HEK293 (cell line): ENCODE measurements around the gene CORT.
A peak's percentile ranks its signal among the peaks of the same experiment; 100 is the strongest.

Experiments
- BCL11B ChIP-seq: fragments of 450-650 bp; formaldehyde crosslinking; IDR thresholded peaks from 2 replicates; pipeline ENCODE4 v1.5.1; 2016; ENCODE audit warnings: low read depth, missing biosample characterization, missing genetic modification characterization
- EGR2 ChIP-seq: fragments of 450-650 bp; formaldehyde crosslinking; IDR thresholded peaks from 2 replicates; pipeline ENCODE4 v1.5.1; 2016; ENCODE audit warnings: low read depth, missing biosample characterization, missing genetic modification characterization
- FEZF1 ChIP-seq: fragments of 450-650 bp; formaldehyde crosslinking; IDR thresholded peaks from 2 replicates; pipeline ENCODE4 v1.5.1; 2016; ENCODE audit warnings: missing biosample characterization, missing genetic modification characterization
- KLF1 ChIP-seq: fragments of 450-650 bp; formaldehyde crosslinking; IDR thresholded peaks from 2 replicates; pipeline ENCODE4 v1.5.1; 2016; ENCODE audit warnings: missing biosample characterization, missing genetic modification characterization
- KLF7 ChIP-seq: fragments of 450-650 bp; formaldehyde crosslinking; IDR thresholded peaks from 2 replicates; pipeline ENCODE4 v1.5.1; 2016; ENCODE audit warnings: missing biosample characterization, missing genetic modification characterization, borderline replicate concordance
- KLF8 ChIP-seq: fragments of 450-650 bp; formaldehyde crosslinking; IDR thresholded peaks from 2 replicates; pipeline ENCODE4 v1.5.1; 2016; ENCODE audit warnings: missing biosample characterization, missing genetic modification characterization
- MYNN ChIP-seq: fragments of 450-650 bp; formaldehyde crosslinking; IDR thresholded peaks from 2 replicates; pipeline ENCODE4 v1.5.1; 2016; ENCODE audit warnings: missing biosample characterization, missing genetic modification characterization, borderline replicate concordance
- MZF1 ChIP-seq: fragments of 450-650 bp; formaldehyde crosslinking; IDR thresholded peaks from 2 replicates; pipeline ENCODE4 v1.5.1; 2017; ENCODE audit warnings: missing biosample characterization, missing genetic modification characterization, borderline replicate concordance
- OSR2 ChIP-seq: fragments of 450-650 bp; formaldehyde crosslinking; IDR thresholded peaks from 2 replicates; pipeline ENCODE4 v1.5.1; 2016; ENCODE audit warnings: missing biosample characterization, missing genetic modification characterization
- PRDM10 ChIP-seq: fragments of 450-650 bp; formaldehyde crosslinking; IDR thresholded peaks from 2 replicates; pipeline ENCODE4 v1.5.1; 2016; ENCODE audit warnings: missing biosample characterization, missing genetic modification characterization
- ZBTB11 ChIP-seq: fragments of 450-650 bp; formaldehyde crosslinking; conservative IDR thresholded peaks from 2 replicates; pipeline ENCODE4 v1.5.1; 2016; ENCODE audit warnings: low read depth, missing biosample characterization, missing genetic modification characterization
- ZBTB49 ChIP-seq: fragments of 450-650 bp; formaldehyde crosslinking; IDR thresholded peaks from 2 replicates; pipeline ENCODE4 v1.5.1; 2016; ENCODE audit warnings: missing biosample characterization, missing genetic modification characterization, low read depth
- ZNF155 ChIP-seq: fragments of 450-650 bp; formaldehyde crosslinking; IDR thresholded peaks from 2 replicates; pipeline ENCODE4 v1.5.1; 2016; ENCODE audit warnings: missing biosample characterization, missing genetic modification characterization
- ZNF169 ChIP-seq: fragments of 450-650 bp; formaldehyde crosslinking; IDR thresholded peaks from 2 replicates; pipeline ENCODE4 v1.5.1; 2016; ENCODE audit warnings: missing biosample characterization, missing genetic modification characterization
- ZNF175 ChIP-seq: fragments of 450-650 bp; formaldehyde crosslinking; IDR thresholded peaks from 2 replicates; pipeline ENCODE4 v1.5.1; 2016; ENCODE audit warnings: missing biosample characterization, missing genetic modification characterization
- ZNF239 ChIP-seq: fragments of 450-650 bp; formaldehyde crosslinking; IDR thresholded peaks from 2 replicates; pipeline ENCODE4 v1.5.1; 2016; ENCODE audit warnings: missing biosample characterization, missing genetic modification characterization
- ZNF26 ChIP-seq: fragments of 450-650 bp; formaldehyde crosslinking; IDR thresholded peaks from 2 replicates; pipeline ENCODE4 v1.5.1; 2016; ENCODE audit warnings: missing biosample characterization, missing genetic modification characterization
- ZNF311 ChIP-seq: fragments of 450-650 bp; formaldehyde crosslinking; IDR thresholded peaks from 2 replicates; pipeline ENCODE4 v1.5.1; 2017; ENCODE audit warnings: missing biosample characterization, missing genetic modification characterization, borderline replicate concordance
- ZNF416 ChIP-seq: fragments of 450-650 bp; formaldehyde crosslinking; IDR thresholded peaks from 2 replicates; pipeline ENCODE4 v1.5.1; 2016; ENCODE audit warnings: missing biosample characterization, missing genetic modification characterization
- ZNF433 ChIP-seq: fragments of 450-650 bp; formaldehyde crosslinking; IDR thresholded peaks from 2 replicates; pipeline ENCODE4 v1.5.1; 2016; ENCODE audit warnings: missing biosample characterization, missing genetic modification characterization, low read depth
- ZNF48 ChIP-seq: fragments of 450-650 bp; formaldehyde crosslinking; IDR thresholded peaks from 2 replicates; pipeline ENCODE4 v1.5.1; 2016; ENCODE audit warnings: missing biosample characterization, missing genetic modification characterization
- ZNF501 ChIP-seq: fragments of 450-650 bp; formaldehyde crosslinking; IDR thresholded peaks from 2 replicates; pipeline ENCODE4 v1.5.1; 2016; ENCODE audit warnings: missing biosample characterization, missing genetic modification characterization
- ZNF624 ChIP-seq: fragments of 450-650 bp; formaldehyde crosslinking; IDR thresholded peaks from 2 replicates; pipeline ENCODE4 v1.5.1; 2017; ENCODE audit warnings: missing biosample characterization, missing genetic modification characterization
- ZNF626 ChIP-seq: fragments of 450-650 bp; sonication (Bioruptor Pico); formaldehyde crosslinking; IDR thresholded peaks from 2 replicates; pipeline ENCODE4 v1.5.1; 2018; ENCODE audit warnings: missing biosample characterization, missing genetic modification characterization, inconsistent platforms
- ZNF654 ChIP-seq: fragments of 450-650 bp; formaldehyde crosslinking; IDR thresholded peaks from 2 replicates; pipeline ENCODE4 v1.5.1; 2016; ENCODE audit warnings: low read depth, missing biosample characterization, missing genetic modification characterization
- ZNF660 ChIP-seq: fragments of 450-650 bp; IDR thresholded peaks from 2 replicates; pipeline ENCODE4 v1.5.1; 2018; ENCODE audit warnings: missing biosample characterization, mild to moderate bottlenecking, missing genetic modification characterization
- ZNF670 ChIP-seq: fragments of 450-650 bp; formaldehyde crosslinking; IDR thresholded peaks from 2 replicates; pipeline ENCODE4 v1.5.1; 2016; ENCODE audit warnings: missing biosample characterization, missing genetic modification characterization, low read depth
- ZNF776 ChIP-seq: fragments of 450-650 bp; formaldehyde crosslinking; IDR thresholded peaks from 2 replicates; pipeline ENCODE4 v1.5.0; 2017; ENCODE audit warnings: missing biosample characterization, missing genetic modification characterization, borderline replicate concordance
- ZNF792 ChIP-seq: fragments of 450-650 bp; formaldehyde crosslinking; IDR thresholded peaks from 2 replicates; pipeline ENCODE4 v1.5.1; 2016; ENCODE audit warnings: missing biosample characterization, missing genetic modification characterization

The CORT gene

GRCh38 chr1:10472220-10473144 is 22.7 kb downstream of the CORT start, which contains the start of gene DFFA (continued):
- TF ChIP-seq PRDM10 (tag by site-specific recombination) (peak; percentile 98), ZNF626 (tag by site-specific recombination) (no peak), MZF1 (tag by site-specific recombination) (no peak), ZNF416 (tag by site-specific recombination) (no peak), ZNF26 (tag by site-specific recombination) (no peak), KLF1 (tag by site-specific recombination) (peak; percentile 54; the same call in 1 of the 2 replicates), EGR2 (tag by site-specific recombination) (peak; percentile 70; the same call in 1 of the 2 replicates), ZBTB49 (no peak), ZNF311 (tag by site-specific recombination) (no peak), ZNF433 (tag by site-specific recombination) (no peak), ZNF670 (tag by site-specific recombination) (no peak), ZBTB11 (peak; percentile 91), FEZF1 (tag by site-specific recombination) (no peak), KLF8 (tag by site-specific recombination) (peak; percentile 92), ZNF48 (no peak), ZNF175 (tag by site-specific recombination) (no peak), ZNF155 (tag by site-specific recombination) (no peak), ZNF169 (no peak), ZNF654 (tag by site-specific recombination) (no peak), MYNN (tag by site-specific recombination) (no peak), ZNF501 (tag by site-specific recombination) (peak; percentile 76), KLF7 (no peak; the same call in 1 of the 2 replicates), ZNF624 (tag by site-specific recombination) (no peak), BCL11B (tag by site-specific recombination) (peak; percentile 89), ZNF660 (tag by site-specific recombination) (peak; percentile 47), OSR2 (tag by site-specific recombination) (no peak), ZNF776 (tag by site-specific recombination) (no peak), ZNF792 (tag by site-specific recombination) (no peak), ZNF239 (tag by site-specific recombination) (no peak)
